ENCODE measurements around the gene CHD6.

Gene CHD6

DNA sequence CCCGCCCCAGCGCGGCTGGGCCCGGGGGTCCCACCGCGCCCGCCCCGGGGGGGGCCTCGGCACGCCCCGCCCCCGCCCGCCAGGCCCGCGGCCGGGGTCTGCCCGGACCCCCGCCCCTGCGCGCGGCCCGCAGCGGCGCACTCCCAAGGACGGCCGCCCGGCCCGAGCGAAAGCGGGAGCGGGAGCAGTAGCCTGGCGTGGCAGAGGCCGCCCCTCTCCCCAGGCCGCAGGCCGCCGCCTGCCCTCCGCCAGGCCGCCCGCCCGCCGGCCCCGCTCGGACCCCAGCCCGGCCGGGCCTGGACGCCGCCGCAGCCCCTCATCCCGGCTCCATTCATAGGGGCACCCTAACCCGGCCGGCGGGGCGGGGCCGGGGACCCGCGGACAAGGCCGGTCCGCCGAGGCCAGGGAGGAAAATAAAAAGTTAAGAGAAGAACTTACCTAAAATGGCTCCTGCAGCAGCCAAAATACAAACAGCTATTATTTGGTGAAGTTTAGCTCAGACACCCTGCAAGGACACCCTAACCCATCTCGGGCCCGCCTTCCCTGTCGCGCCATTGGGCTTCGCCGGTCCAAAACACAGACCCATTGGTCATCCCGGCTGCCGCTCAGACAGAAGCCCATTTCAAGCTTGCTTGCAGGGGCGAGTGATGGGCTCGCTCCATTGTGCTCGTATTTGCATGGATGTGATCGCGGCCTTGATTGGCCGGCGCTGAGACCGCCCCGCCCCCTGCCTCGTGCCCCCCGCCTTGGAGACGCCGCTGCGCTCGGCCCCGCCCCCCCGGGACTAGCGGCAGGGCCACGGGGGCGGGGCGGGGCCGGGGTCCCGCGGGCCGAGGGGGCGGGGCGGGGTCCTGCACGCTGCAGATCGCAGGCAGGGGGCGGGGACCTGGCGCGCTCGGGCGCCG is at the start of gene CHD6:
Gene CHD6, minus strand, starts transcription at position 476 of the 905 bp plus-strand sequence. CDS start 67,040 bp downstream, outside the sequence.
- peak; percentile 95 to 99 (median 97) for DNase-seq (ENCODE audit: low read depth in 3 of 3)

- no peak for DNase-seq (ENCODE audit: low read depth in 3 of 3)
Observed at GRCh38 chr20:41664584-41664983, 46.4 kb upstream of the CHD6 start.

DNA sequence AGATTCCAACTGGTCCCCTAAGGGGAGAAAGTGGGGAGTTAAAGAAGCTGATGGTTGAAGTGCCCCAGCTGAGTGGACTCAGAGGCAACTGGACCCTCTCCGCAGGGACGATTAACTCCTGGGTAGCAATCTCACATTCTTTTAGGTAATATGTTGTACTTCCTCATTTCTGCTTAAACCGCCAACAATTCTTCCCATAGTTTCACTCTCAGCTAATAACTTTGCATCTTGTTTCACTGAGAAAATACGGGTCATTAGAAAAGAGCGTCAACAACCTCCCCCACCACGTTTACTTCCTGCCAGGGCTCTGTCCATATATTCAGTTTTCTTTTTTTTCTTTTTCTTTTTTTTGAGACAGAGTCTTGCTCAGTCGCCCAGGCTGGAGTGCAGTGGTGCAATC is 39.5 kb upstream of the CHD6 start:
- no peak for DNase-seq (ENCODE audit: low read depth in 3 of 3)

DNA sequence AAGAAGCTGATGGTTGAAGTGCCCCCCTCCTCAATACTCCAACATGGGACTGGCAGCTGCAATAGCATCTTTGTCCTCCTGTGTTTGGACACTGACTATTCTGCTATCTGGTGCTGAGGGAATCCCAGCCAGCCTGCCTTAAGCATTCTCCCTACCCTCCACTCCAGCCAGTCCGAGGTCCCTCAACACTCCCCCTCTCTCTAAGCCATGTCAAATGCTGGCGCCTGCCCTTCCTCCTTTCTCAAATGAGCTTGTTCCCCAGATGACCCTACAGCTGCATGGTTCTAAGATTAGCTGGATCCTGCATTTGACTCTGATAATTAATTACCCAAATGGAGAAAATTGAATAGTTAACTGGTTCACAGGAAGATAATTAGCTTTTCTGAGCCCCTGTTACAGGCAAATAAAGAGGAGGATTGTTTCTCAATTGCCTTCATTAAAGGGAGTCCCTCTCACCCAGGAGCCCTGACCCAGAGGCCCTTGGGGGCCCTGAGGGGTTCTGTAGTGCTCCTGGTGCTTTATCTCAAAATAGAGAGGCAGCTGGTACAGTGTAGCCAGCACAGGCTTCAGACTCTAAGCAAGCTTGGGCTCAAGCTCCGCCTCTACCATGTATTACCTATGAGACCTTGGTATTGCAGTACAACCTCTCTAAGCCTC is 37.9 kb upstream of the CHD6 start:
- no peak for DNase-seq (ENCODE audit: low read depth in 3 of 3)

GRCh38 chr20:41654884-41655283 is 36.7 kb upstream of the CHD6 start:
- no peak for DNase-seq (ENCODE audit: low read depth in 3 of 3)

GRCh38 chr20:41654292-41654691 is 36.1 kb upstream of the CHD6 start:
- DNase-seq (ENCODE audit: low read depth in 3 of 3), result no peak

DNA sequence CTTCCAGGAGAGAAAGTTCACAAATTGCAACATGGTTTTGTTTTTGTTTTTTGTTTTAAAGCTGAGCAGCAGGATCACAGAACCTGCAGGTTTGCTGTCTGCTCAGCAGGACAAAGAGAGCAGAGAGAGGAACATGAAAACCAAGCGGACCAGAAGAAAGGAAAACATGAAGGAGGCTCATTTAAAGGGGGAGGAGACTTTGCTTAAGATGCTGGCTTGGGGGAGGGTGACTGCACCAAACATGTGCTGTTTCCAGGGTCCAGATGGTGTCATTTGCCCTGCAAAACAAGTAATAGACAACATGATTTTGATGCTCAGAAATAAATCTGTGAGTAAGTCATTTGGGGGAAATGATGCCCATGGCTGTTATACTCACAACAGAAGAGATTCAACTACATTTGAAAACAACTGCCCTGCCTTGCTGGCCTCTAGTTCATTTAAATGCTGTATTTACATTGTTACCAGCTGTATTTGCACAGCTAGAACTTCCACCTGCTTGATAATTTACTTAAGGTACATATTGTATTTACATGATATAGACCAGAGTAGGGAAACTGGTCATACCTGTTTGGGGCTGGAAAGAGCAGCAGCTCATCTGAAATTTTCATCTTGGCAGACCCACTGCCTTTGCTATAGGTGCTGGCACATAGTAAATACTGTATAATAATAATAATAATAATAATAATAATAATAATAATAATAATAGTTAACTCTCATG is 32.2 kb upstream of the CHD6 start:
- DNase-seq (ENCODE audit: low read depth in 3 of 3), result no peak

DNA sequence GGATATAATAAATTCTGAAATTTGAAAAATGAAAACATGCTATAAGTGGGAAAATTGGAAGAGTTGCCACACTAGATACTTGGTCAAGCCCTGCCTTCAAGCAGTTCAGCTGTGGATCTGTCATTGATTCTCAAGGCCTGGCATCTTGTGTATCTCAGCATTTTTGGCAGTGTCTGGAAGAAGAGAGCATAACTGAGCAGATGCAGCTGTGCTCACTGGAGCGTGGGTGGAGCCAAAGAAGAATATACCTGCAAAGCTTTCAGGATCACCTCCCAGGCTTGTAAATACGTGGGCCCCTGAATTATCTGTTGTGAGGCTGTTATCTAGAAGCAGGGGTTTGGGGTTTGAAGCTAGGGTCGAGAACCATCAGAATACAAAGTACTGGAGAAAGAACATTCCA is 31.3 kb upstream of the CHD6 start:
- DNase-seq (ENCODE audit: low read depth in 3 of 3), result no peak

GRCh38 chr20:41645372-41645771 is 27.2 kb upstream of the CHD6 start:
- DNase-seq (ENCODE audit: low read depth in 3 of 3), result no peak

DNA sequence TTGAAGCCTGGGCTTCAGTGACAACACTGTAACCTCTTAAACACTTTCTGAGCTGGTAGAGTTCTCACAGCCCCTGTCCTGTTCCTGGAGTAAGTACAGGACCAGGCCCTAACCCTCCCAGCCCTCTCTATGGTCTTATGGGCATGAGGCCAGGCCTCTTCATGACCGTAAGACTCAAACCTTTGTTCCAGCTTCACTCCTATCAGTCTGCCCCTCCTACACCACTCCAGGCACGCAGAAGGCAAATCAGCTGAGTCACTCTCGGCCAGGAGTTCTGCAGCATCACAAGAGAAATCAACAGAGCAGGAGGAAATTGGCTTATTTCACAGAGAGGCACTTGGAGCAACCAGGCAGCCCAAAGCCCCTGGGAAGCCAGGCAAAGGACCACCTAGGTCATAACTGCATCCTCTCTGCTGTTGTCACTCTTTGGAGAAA is 25.3 kb upstream of the CHD6 start:
- no peak for DNase-seq (ENCODE audit: low read depth in 3 of 3)

- DNase-seq (ENCODE audit: low read depth in 3 of 3), result no peak
Observed at GRCh38 chr20:41639630-41640029, 21.5 kb upstream of the CHD6 start.

GRCh38 chr20:41638456-41638855 is 20.3 kb upstream of the CHD6 start:
- no peak for DNase-seq (ENCODE audit: low read depth in 3 of 3)

GRCh38 chr20:41635158-41635557 is 17.0 kb upstream of the CHD6 start:
- no peak for DNase-seq (ENCODE audit: low read depth in 3 of 3)

- no peak for DNase-seq (ENCODE audit: low read depth in 3 of 3)
Observed at GRCh38 chr20:41632896-41633295, 14.7 kb upstream of the CHD6 start.

GRCh38 chr20:41631826-41632225 is 13.6 kb upstream of the CHD6 start:
- no peak for DNase-seq (ENCODE audit: low read depth in 3 of 3)

GRCh38 chr20:41630846-41631245 is 12.7 kb upstream of the CHD6 start:
- no peak for DNase-seq (ENCODE audit: low read depth in 3 of 3)

GRCh38 chr20:41627611-41628244 is 9.6 kb upstream of the CHD6 start:
- no peak for DNase-seq (ENCODE audit: low read depth in 3 of 3)

DNA sequence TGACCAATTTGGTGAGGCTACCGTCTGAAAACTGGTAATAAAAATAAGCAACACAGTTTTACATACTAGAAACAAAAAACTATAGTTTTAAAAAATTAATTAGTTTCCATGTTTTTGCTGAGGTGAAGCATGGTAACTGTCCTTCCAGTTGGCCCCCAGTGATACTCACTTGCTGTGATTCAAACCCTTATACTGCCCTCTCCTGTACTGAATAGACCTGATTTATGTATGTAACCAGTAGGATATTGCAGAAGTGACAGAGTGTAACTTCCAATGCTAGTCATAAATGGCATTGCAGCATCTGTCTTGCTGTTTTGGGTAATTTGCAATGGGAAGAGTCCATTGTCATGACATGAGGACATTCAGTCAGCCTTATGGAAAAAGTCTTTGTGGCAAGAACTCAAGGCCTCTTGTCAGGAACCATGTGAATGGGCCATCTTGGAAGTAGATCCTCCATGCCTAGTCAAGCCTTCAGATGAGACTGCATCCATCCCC is 8.9 kb upstream of the CHD6 start:
- no peak for DNase-seq (ENCODE audit: low read depth in 3 of 3)

- no peak for DNase-seq (ENCODE audit: low read depth in 3 of 3)
Observed at GRCh38 chr20:41623625-41624375, 5.6 kb upstream of the CHD6 start.

DNA sequence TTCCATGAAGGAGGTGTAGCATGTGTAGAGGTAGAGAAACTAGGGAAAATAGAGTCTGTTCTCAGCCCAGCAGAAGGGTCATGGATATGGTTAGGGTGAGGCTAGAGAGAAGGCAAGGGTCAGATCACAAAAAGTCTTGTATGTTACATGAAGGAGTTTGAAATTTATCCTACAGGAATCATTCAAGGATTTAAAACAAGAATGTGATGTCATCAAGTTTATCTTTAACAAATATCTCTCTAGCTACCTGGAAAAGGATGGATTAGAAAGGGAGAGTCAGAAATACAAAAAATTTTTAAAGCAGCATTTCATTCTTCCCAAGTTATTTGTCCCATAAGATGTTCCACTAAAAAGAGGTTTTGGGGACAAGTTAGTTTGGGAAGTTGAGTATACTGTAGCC is 4.4 kb upstream of the CHD6 start:
- DNase-seq (ENCODE audit: low read depth in 3 of 3), result no peak

DNA sequence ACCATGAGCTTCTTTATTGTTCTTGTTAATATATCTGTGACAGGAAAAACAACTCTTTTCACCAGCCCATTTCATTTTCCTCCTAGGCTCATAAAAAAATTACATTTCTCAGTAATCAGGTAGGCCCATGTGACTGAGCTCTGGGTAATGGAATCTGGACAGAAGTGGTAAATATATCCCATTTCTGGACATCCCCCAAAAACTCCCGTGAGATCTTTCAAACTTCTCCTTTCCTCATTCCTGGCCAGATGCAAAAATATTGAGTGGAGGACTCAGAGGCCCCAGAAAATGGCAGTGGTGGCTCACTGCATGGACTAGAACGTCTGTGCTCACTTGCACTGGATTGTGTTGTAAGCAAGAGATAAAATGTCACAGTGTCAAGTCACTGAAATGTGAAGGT is 3.8 kb upstream of the CHD6 start:
- DNase-seq (ENCODE audit: low read depth in 3 of 3), result no peak
